ENCODE data around the gene ECSCR.
"Not testable (repeated sequence)": the region's sequence is repeated elsewhere in the genome, so short reads cannot be mapped to it uniquely, and the experiment has no call there.

The ECSCR gene, protein sequence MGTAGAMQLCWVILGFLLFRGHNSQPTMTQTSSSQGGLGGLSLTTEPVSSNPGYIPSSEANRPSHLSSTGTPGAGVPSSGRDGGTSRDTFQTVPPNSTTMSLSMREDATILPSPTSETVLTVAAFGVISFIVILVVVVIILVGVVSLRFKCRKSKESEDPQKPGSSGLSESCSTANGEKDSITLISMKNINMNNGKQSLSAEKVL

DNA sequence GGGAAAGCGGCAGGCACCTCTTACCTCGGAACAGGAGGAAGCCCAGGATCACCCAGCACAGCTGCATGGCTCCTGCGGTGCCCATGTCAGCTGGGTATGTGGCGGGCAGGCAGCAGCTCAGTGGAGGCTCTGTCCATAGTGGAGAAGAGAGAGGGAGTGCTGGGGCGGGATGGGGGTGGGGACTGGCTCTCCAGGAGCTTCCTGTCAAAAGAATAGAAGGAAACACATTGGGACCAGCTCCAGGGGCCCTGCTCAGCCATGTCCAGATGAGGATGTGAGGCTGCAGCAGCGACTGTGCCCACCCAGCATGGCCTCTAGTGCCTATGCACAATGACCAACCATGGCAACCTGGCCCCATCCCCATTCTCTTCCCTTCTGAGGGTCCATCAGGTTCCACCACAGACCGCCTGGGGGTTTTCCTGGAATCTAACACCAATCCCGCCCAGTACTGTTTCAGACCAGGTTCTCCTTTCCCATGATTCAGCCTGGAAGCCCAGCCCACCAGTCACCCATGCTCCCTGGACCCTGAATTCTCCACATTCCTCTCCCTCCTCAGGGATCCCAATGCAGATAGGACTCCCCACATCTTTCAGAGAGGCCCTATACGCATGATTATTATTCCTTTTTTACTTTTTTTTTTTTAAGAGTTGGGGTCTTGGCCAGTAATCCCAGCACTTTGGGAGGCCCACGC is at the start of gene ECSCR:
Gene ECSCR (minus strand): TSS at position 158 of the 691 bp plus-strand sequence. CDS start 73 bp downstream, at position 85.
- no peak for DNase-seq (ENCODE audit: low spot score)

DNA sequence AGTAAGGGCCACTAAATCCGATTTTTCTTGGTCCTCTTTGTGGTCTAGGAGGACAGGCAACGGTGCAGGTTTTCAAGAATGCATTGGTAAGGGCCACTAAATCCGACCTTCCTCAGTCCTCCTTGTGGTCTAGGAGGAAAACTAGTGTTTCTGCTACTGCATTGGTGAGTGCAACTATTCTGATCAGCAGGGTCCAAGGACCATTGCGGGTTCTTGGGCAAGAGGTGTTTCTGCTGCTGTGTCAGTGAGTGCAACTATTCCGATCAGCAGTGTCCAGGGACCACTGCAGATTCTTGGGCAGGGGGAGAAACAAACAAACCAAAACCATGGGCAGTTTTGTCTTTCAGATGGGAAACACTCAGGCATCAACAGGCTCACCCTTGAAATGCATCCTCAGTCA is 42.2 kb upstream of the ECSCR start:
- not testable (repeated sequence) for DNase-seq (ENCODE audit: low spot score)

DNA sequence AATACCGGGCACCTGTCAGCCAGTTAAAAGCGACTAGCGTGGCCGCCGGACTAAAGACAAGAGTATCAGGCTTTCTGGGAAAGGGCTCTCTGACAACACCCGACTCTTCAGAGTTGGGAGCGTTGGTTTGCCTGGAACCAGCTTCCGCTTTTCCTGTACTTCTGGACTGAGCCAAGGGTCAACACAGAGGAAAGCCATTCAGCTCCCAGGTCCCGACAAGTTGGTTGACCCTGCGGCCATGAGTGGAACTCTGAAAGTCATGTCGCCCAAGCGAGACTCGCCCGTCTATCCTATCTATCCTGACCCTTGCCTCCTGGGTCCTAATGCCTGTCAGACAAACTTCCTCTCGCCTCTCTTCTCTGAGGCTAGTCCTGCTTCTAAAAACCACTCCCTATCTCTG is 41.3 kb upstream of the ECSCR start:
- DNase-seq (ENCODE audit: low spot score), result not testable (repeated sequence)

DNA sequence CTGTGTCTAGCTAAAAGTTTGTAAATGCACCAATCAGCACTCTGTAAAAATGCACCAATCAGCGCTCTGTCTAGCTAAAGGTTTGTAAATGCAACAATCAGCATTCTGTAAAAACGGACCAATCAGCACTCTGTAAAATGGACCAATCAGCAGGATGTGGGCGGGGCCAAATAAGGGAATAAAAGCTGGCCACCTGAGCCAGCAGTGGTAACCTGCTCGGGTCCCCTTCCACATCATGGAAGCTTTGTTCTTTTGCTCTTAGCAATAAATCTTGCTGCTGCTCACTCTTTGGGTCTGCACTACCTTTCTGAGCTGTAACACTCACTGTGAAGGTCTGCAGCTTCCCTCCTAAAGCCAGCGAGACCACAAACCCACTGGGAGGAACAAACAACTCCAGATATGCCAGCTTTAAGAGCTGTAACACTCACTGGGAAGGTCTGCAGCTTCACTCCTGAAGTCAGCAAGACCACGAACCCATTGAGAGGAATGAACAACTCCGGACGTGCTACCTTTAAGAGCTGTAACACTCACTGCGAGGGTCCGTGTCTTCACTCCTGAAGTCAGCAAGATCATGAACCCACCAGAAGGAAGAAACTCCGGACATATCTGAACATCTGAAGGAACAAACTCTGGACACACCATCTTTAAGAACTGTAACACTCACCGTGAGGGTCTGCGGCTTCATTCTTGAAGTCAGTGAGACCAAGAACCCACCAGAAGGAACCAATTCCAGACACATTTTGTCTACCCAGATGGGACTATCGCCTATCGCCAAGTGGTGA is 40.7 kb upstream of the ECSCR start:
- peak; percentile 31 for DNase-seq (ENCODE audit: low spot score)

DNA sequence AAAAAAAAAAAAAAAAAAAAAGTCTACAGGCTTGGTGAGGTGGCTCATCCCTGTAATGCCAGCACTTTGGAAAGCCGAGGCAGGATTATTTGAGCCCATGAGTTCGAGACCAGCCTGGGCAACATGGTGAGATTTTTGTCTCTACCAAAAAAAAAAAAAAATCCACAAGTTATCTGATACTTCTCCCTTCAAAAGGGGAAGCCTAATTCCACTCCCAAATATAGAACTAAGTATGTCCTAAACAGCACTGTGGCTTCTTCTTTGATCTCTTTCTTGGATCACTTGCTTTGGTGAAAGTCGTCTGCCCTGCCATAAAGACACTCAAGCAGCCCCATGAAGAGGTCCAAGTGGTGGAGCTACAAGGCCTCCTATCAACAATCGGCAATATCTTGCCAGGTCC is 38.8 kb upstream of the ECSCR start:
- DNase-seq (ENCODE audit: low spot score), result no peak

DNA sequence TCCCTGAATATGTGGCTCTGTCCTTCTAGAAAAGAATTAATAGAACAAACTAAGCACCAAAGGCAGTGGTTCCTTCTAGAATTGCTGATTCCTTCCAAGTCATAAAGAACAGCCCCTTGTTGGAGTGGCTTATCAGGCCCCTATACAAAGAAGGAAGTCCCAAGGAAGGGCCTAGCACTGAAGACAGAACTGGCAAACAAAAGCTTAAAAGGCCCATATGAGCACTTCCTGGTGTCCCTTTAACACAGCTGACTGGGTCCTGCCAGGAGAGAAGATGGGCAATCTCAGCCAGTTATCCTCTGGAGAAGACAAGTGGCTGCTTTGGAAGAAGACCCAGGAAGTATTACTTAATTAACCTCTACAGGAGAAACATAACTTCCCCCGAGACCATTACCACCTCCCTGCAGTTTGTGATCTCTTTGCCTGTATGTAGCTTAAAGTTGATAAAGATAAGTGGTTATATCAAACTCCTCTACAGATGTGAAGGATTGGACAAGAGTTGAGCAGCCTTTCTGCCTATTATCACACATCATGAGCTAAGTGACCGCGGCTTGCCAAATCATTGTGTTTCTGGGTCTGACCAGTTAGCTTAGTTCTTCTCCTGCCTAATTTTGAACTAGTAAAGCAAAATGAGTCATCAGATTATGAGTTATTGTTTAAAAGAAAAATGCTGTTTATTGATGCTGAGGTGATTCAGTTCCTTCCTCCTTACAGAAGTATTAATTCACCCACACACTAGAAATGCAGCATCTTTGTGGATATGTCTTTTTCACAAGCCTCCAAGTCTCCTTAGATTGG is 33.3 kb upstream of the ECSCR start:
- no peak for DNase-seq (ENCODE audit: low spot score)

DNA sequence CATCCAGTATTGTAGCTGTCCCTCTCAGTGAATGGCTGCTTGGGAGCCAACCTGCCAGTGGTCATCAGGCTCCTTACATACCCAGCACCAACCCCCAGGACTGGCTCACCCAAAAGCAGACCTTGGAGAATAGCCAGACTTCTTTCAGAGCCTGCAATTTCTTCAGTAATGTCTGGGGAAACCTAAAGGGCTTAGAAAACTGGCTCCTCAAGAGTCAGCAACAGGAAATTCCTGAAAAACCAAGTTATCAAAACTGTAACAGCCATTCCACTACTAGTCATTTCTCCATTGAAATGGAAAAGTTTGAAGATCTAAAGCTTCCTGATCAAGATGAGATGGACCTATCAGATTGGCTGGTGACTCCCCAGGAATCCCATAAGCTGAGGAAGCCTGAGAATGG is 32.3 kb upstream of the ECSCR start:
- DNase-seq (ENCODE audit: low spot score), result no peak

DNA sequence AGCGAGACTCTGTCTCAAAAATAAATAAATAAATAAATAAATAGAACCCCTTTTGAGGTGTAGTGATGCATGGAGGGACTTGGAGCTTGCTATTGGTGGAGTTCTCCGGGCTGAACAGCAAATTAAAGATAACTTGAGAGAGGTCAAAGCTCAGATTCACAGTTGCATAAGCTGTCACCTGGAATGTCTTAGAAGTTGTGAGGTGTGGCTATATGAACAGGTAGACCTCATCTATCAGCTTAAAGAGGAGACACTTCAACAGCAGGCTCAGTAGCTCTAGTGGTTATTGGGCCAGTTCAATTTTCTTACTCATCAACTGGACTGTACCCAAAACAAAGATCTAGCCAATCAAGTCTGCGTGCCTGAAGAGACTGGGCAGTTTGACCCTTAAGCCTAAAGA is 31.7 kb upstream of the ECSCR start:
- DNase-seq (ENCODE audit: low spot score), result no peak

DNA sequence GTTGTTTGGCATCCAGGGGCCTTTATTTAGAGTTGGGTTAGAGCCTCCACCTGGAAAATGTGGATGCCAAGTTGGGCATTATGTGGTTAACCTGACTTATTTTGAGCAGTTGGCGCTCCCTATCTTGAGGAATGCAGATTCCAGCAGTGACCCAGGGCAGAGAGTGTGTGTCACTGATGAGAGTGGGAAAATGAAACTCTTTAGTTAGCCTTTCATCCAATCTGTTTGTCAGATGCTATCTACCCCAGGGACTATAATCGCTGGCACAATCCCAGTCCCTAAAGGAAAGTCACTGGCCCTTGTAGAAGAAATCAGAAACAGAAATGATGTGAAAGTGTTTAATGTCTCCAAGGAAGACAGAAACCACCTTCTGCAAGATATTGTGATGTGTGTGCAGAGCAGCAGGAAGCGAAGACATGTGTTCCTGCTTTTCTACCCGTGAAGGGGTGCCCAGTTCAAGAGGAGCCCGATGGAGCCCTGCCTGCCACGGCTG is 30.2 kb upstream of the ECSCR start:
- DNase-seq (ENCODE audit: low spot score), result no peak

DNA sequence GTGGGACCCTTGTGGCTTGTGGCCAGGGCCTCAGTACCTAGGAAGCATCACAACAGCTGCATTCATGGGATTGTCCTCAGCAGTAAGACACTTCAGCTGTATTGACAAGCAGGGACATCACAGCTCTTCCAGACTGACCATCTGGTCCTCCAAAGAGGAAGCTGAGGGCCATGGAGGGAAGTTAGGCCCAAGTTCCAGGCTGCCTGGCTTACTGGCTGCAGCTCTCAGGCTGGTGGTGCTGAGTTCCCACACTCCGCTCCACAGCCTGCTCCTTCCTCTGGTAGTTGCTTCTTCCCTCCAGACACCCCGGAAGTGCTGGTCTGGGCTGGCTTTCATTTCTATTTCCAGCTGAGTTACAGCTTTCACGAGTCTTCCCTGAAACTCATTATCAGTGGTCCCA is 25.7 kb upstream of the ECSCR start:
- no peak for DNase-seq (ENCODE audit: low spot score)

DNA sequence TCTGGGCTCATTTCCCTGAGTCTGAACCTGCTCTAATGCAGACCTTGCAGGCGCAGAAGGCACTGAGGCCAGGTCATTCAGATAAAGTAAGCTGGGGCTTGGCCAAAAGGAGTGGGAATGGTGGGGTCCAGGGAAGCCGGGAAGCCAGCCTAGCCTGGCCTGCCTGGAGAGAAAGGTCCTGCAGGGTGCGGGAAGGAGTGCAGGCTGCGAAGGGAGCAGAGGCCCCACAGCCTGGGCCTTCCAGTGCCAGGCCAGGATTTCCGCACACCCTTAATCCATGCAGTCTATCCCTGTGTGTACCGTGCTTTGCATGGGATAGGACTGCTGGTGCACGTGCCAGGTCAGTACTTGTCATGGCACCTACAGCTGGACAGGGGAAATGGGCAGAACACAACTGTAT is 23.7 kb upstream of the ECSCR start:
- no peak for DNase-seq (ENCODE audit: low spot score)

DNA sequence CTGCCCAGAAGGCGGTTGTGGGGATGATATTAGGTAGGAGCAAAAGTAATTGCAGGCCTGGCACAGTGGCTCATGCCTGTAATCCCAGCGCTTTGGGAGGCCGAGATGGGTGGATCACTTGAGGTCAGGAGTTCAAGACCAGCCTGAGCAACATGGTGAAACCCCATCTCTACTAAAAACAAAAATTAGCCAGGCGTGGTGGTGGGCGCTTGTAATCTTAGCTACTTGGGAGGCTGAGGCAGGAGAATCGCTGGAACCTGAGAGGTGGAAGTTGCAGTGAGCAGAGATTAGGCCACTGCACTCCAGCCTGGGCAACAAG is 20.3 kb upstream of the ECSCR start:
- not testable (repeated sequence) for DNase-seq (ENCODE audit: low spot score)

DNA sequence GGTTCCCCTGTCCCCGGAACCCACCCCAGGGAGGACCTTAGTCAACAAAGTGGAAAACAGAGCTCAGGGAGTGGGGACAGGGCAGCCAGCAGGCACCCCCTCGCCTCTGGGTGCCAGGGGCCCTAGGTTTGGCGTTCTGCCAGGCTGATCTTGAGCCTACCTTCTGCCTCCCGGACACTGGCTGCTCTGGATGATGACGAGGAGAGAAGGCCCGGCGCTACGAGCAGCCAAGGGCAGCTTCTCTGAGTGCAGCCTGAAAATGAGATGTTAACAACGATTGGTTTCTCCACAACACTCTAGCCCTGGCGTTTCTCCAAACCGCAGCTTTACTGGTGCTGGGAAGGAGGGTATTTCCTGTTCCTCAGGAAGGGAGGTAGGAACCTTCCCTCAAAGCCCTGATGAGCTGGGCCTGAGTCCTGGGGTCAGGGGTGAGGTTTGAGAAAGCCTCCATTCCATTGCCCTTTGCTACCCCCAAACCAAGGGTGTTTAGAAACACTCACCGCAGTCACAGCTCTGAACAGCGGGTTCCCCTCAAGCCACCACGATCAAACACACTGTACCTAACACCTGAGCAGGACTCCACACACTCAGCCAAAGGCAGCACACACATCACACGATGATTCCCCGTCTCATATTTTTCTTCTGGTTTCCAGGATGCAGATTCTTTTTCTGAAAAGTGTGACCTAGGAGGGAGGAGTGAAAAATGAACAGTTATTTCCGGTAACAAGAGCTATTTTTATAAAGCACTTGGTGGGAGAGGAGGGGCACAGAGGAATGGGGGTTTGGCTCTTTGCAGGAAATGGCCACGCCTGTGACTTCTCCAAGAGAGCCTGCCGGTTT is 19.7 kb upstream of the ECSCR start, which contains the start of gene STING1:
Gene STING1 (minus strand): TSS at position 709 of the 840 bp plus-strand sequence. CDS start 1,054 bp downstream, outside the sequence.
- DNase-seq (ENCODE audit: low spot score), result no peak

DNA sequence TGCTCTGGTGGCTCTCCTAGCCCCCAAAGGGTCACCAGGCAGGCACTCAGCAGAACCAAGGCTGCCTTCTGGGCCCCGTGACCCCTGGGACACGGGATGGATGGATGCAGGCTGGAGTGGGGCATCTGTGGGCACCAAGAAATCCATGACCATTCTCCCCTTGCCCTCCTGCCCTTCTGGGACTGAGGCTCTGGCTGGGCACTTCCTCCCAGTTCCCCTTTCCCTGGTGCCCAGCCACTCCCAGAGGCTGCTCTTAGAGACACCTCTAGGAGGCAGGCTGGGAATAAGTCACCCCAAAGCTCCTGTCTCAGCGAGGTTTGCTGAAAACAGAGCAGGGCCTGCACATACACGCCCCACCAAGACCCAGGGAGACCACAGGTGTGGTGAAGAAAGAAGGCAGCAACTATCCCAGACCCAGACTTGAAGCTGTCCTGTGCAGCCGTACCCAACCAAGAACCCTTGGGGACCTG is 19.1 kb upstream of the ECSCR start:
- DNase-seq (ENCODE audit: low spot score), result no peak

DNA sequence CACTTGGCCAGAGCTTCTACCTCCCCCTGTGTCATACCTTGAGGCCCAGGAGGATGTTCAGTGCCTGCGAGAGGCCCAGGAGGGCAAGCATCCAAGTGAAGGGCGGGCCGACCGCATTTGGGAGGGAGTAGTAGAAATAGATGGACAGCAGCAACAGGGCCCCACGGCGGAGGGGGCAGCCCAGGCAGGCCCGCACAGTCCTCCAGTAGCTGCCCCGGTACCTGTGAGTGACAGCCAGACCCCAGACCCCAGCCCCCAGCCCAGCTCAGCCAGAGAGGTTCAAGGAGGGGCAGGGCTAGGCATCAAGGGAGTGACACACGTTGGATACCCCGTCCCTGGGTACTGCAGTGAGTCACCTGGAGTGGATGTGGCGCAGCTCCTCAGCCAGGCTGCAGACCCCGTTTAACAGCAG is 18.6 kb upstream of the ECSCR start:
- no peak for DNase-seq (ENCODE audit: low spot score)

DNA sequence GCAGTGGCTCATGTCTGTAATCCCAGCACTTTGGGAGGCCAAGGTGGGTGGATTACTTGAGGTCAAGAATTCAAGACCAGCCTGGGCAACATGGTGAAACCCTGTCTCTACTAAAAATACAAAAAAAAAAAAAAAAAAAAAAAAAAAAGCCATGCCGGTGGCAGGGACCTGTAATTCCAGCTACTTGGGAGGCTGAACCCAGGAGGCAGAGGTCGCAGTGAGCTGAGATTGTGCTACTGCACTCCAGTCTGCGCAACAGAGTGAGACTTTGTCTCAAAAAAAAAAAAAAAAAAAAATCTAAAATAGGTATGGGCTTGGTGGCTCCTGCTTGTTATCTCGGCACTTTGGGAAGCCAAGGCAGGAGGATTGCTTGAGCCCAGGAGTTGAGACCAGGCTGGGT is 17.2 kb upstream of the ECSCR start:
- not testable (repeated sequence) for DNase-seq (ENCODE audit: low spot score)

DNA sequence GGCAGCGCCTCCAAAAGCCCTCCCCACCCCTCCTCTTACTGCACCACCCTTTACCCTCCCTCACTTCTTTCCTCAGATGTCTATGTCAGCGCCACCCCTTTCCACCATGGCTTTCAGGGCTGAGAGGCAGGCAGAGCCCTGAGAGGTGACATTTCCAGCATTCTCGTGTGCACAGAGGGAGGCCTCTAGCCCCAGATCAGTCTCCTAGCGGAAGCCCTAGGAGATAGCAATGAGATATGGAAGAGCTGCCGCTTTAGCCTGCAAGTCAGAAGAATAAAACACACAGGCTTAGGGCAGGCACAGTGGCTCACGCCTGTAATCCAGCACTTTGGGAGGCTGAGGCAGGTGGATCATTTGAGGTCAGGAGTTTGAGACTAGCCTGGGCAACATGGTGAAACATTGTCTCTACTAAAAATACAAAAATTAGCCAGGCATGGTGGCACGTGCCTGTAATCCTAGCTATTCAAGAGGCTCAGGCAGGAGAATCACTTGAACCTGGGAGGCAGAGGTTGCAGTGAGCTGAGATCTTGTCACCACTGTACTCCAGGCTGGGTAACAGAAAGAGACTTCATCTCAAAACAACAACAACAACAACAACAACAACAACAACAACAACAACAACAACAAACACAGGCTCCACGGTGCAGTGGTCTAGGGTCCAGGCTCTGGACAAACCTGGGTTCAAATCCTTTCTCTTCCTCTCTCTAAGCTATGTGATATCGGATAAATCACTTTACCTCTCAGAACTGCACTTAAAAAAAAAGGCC is 16.3 kb upstream of the ECSCR start:
- not testable (repeated sequence) for DNase-seq (ENCODE audit: low spot score)

DNA sequence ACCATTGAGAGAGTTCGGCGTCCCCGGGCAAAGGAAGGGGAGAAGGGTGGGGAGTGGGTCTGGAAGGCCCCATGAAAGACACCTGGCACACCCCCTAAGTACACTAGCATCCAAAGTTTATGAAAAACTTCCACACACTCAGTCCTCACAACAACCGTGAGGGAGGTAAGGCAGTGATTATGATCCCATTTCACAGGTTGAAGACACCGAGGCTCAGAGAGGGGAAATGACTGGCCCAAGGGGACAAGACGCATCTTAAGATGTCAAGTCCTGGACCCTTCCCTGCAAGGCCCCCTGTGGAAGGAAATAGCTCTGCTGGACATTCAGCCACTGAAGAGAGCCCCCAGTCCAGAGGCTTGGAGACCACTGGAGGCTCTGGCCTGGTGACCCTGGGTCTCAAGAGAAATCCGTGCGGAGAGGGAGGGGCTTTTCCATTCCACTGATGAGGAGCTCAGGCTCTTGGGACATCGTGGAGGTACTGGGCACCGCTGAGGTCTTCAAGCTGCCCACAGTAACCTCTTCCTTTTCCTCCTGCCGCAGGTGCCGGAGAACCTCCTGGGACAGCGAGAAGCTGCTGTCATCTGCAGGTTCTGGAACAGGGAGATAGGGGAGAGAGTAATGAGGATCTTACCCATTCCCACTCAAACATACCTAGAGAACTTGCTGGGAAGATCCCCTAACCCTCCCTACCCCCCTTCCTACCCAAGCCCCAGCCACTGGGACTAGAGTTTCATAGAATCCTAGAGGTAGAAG is 13.5 kb upstream of the ECSCR start:
- no peak for DNase-seq (ENCODE audit: low spot score)

Data from NAMALWA (cell line).